ENCODE measurements around the gene CREB3L1.
"Not testable (repeated sequence)": the region's sequence is repeated elsewhere in the genome, so short reads cannot be mapped to it uniquely, and the experiment has no call there.

Gene CREB3L1

DNA sequence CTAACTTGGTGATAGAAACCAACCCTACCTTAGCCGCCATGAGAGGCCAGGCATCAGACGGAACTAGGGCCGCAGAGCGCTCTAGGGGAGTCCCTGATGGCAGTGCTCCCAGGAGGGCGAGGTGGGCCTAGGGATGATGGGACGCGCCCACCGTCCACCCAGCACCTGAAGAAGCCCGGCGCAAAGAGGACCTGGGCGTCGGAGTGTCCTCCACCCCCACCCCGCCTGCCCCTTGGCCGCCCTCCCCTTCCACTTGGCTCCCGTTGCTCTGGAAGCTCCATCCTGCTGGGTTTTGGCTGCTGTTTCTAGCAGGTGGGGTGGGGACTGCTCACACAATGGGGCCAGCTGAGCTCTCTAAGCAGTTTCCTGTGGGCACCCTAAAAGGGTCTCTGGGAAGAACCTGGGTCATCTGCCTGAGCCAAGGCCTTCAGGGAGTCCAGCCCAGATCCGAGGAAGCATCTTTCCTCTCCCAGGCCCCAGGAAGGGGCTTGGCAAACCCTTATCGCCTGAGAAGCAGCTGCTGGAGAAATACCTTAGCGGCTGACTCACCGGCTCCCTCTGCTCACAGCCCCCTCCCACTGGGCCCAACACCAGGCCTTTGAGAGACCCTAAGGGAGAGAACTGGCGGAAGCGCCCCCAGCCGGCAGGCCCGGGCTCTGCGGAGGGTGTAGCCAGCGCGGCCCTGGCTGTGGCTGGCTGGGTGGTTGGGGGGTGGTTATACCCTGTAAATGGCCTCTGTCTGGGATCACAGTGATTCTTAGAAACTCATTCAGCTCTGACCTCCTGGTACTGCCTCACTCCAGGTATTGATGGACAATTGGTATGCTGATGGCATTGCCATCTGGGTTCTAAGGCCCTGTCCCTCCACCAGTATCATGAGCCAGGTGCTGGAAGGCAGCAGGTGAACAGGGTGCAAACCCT is 19.3 kb downstream of the CREB3L1 start:
- DNase-seq = no peak

DNA sequence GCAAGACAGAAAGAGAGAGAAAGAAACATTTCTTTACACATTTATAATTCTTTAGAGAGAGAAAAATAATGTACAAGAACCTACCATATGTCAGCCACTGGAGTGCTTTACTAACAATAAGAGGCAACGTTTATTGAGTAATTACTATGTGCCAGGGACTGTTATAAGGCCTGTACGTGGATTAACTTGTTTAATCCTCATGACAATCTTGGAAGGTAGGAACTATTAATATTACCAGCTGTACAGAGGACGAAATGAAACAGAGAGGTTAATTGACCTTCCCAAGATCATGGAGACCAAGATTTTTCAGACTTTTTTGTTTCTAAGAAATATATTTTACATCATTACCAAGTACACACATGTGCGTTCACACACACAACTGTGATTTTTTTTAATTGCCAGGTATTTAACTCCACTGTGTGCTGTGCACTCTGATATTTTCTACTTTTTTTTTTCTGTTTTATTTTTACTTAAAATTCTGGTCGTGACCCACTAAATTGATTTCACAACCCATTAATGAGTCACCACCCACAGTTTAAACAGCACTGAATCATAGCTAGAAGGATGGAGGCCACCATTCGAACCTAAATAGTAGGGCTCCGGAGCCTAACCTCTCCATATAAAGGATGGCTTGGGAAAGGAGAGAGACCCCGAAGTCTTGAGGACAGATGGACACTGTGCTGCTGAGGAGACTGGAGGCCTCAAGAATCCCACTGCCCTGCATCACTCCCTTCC is 21.4 kb downstream of the CREB3L1 start:
- DNase-seq = no peak

DNA sequence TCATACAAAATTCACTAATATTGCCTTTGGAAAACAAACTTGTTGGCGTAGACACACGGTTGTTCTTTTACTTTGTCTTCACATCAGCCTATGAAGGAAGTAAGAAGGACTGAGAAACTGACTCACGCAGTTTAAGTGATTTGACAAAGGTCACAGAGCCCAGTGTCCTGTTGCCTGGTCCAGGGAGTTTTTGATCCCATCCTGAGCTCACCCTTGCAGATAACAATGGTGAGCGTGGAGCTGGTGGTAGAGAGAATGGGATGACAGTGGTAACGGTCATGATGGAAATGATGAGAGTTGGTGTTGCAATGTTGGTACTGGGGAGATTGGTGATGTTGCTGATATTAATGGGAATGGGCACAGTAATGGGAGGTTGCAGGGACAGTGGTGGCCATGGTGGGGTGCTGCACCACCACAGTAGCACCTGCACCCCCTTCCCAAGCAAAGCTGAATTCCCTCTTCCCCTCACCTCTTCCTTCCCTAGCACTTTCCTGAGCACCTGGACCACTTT is 22.0 kb downstream of the CREB3L1 start:
- no peak for DNase-seq

DNA sequence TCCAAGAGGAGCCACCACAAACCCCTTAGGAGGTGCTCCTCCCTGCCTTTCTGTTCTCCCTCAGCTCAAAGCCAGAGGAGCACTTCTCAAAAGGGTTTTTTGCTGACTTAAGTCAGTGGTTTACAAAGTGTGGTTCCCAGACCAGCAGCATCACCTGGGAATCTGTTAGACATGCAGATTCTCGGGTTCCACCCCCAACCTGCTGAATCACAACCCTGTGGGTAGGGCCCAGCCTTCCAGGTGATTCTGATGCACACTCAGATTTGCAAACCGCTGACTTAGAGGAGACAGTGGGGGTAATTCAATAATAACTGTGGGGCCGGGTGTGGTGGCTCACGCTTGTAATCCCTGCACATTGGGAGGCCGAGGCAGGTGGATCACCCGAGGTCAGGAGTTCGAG is 22.8 kb downstream of the CREB3L1 start:
- no peak for DNase-seq

DNA sequence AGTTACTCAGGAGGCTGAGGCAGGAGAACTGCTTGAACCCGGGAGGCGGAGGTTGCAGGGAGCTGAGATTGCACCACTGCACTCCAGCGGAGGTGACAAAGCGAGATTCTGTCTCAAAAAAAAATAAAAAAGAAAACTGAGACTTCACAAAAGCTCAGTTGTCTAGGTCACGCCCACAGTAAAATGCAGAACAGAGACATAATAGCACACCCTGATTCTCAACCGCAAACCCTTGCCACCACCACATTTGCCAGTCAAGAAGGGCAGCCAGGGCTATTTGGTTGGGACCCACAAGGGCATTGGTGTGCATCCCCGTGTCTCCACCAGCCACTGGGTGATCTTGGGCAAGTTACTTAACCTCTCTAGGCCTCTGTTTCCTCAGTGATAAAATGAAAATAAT is 25.4 kb downstream of the CREB3L1 start:
- no peak for DNase-seq

DNA sequence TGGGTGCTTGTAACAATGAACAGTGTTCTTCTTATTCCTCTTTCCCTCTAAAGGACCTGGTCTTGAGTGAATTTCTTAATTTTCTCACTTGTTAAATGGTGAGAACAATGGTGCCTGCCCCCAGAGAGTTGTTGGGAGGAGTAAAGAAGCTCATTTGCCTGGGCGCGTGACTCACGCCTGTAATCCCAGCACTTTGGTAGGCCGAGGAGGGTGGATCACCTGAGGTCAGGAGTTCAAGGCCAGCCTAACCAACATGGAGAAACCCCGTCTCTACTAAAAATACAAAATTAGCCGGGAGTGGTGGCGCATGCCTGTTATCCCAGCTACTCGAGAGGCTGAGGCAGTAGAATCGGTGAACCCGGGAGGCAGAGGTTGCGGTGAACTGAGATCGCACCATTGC is 26.6 kb downstream of the CREB3L1 start:
- DNase-seq = not testable (repeated sequence)

DNA sequence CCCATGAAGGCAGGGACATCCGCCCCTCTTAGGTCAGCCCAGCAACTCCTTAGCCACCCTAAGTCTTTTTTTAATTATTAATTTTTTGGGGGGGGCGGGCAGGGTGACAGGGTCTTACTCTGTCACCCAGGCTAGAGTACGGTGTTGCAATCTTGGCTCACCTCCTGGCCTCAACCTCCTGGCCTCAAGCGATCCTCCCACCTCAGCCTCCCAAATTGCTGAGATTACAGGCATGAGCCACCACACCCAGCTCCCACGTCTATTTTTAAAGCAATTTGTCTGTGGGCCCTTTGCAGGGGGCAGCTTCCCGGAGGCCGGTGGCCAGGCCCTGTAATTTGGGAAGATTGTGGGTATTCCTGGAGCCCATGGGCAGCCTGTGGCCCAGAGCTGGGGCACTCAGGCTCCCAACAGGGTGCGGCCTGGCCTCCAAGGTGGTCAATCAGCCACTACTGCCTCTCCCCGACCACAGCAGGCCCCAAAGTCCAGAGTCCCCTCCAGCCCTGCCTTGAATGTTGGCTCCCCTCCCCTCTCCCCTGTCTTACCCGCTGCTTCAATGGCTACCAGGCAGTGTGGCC is 27.2 kb downstream of the CREB3L1 start:
- no peak for DNase-seq

DNA sequence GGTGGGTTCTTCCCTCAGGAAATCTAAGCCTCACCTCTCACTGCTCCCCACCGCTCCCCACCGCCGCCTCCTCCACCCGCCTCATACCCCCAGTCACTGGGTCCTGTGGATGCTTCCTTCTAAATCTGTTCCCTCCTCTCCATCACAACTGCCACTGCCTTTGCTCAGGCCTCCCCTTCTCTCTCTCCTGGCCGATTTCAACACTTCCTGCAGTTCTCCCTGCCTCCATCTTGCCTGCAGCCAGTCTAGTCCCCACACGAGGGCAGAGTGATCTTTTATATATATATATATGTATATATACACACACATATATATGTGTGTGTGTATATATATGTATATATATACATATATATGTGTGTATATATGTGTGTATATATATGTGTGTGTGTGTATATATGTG is 27.8 kb downstream of the CREB3L1 start:
- DNase-seq = no peak

DNA sequence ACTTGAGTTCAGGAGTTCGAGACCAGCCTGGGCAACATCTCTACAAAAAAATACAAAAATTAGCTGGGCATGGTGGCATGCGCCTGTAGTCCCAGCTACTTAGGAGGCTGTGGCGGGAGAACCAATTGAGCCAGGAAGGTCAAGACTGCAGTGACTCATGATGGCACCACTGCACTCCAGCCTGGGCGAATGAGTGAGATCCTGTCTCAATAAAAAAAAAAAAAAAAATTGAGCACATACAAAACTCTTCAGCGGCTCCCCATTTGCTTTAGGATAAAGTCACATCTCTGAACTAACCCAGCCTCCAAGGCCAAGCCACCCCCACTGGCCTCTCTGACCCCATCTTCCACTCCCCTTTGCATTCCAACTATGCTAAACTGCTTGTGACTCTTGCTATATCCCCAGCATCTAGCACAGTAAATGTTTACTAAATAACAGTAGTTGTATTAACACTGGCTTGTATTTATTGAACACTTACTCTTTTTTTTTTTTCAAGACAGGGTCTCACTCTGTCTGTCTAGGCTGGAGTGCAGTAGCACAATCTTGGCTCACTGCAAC is 28.9 kb downstream of the CREB3L1 start:
- no peak for DNase-seq

DNA sequence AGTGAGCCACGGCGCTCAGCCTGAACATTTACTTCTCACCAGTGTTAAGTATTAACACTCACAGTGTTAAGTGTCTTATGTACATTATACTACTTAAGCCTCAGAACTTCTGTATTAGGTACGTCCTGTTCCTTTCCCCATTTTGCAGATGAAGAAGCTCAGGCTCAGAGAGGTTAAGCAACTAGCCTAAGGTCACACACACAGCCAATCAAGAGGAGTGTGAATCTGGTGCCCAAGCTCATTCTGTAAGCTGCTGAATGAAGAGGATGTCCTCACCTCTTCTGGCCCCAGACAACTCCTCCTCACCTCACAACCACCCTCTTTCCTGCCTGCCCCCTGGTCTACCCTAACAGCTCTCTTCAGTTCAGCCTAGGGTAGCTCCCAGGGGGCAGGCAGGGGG is 29.9 kb downstream of the CREB3L1 start:
- DNase-seq = no peak

DNA sequence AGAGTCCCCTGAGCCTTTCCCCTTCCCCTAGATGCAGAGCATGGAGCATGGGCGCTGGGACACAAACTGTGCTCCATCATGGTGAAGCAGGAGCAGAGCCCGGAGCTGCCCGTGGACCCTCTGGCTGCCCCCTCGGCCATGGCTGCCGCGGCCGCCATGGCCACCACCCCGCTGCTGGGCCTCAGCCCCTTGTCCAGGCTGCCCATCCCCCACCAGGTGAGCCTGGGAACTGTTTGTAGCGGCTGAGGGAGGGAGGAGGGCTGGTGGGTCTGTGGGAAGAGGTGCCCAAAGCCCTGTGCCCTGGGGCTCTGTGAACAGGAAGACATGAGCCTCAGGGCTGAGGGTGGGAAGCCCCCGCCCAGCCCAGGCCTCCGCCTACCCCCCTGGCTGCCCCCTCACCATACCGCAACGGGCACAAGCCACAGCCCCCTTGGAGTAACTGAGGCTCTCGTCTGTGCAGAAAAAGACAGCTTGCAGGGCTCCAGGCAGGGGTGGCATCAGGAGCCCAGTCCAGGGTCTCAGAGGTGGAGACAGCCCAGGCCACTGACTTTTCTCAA is 30.4 kb downstream of the CREB3L1 start:
- DNase-seq = no peak

DNA sequence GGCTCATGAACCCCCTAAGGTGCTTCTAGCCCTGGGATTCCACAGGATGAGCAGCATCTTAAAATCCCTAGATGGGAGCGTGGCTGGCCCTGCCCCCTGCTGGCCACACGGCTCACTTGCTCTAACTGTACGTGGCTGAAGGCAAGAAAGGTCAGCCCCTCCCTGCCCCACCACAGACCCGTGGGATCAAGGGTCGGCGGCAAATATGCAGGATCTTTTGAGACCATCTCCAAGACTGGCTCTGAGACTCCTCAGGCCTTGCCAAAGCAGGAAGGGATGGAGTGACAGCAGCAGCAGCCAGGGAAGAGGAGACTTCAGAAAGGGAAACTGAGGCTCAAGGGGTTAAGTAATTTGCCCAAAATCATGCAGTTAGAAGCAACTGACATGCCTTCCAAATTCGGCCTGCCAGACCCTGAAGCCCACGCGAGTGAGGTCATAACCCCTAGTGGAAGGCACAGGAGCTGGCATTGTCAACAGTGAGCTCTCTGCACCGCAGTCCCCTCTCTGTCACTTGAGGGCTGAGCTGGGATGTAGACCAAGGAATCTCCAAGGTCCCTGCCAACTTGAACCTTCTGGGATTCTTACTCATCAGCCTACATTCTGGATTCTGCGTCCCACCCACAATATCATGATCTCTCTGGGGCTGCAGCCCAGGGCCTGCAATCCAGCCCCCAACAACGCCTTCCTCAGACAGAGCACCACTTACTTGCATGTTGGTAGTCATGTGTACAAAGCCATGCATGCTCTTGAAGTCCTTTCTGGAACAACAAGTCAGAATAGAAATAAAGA is 31.4 kb downstream of the CREB3L1 start:
- DNase-seq = peak; percentile 50

DNA sequence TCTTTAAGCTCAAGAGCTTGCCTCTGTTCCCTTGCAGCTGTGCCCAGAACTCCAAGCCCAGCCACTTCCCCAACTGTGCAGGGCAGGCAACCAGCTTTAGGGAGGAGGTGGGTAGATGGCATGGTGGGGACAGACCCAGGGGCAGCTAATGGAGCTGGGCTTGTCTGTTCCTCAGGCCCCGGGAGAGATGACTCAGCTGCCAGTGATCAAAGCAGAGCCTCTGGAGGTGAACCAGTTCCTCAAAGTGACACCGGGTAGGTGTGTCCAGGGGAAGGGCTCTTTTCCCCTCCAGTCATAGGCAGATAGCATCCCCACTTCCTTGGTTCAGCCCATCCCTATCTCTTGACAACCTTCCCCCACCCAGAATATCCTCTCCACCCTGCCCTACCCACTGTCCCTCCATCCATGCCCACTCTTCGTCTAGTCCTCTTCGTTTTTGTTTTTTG is 32.4 kb downstream of the CREB3L1 start:
- DNase-seq = no peak

DNA sequence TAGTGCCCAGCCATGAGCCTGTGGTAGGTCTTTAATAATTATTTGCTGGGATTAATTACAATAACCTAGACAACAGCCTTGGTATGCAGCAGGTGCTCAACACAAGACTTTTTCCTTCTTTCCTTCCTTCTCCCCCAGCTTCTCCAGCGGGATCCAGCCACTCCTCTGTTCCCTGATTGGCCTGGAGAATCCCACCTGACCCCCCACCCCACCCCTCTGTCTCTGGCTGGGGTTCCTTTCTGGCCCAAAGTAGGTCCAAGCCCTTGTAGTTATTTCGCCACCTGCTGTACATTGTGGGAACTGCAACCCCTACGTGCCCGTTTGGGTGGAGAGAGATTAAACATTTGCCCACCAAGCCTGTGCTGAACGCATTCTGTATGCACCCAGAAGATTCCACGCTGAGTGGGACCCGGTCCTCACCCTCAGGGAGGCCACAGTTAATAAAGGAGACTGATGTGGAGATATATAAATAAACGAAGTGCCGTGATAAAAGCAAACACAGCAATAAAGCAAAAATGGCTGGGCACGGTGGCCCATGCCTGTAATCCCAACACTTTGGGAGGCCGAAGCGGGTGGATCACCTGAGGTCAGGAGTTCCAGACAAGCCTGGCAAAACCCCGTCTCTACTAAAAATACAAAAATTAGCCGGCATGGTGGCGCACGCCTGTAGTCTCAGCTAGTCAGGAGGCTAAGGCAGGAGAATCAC is 37.7 kb downstream of the CREB3L1 start:
- DNase-seq = peak; percentile 59

DNA sequence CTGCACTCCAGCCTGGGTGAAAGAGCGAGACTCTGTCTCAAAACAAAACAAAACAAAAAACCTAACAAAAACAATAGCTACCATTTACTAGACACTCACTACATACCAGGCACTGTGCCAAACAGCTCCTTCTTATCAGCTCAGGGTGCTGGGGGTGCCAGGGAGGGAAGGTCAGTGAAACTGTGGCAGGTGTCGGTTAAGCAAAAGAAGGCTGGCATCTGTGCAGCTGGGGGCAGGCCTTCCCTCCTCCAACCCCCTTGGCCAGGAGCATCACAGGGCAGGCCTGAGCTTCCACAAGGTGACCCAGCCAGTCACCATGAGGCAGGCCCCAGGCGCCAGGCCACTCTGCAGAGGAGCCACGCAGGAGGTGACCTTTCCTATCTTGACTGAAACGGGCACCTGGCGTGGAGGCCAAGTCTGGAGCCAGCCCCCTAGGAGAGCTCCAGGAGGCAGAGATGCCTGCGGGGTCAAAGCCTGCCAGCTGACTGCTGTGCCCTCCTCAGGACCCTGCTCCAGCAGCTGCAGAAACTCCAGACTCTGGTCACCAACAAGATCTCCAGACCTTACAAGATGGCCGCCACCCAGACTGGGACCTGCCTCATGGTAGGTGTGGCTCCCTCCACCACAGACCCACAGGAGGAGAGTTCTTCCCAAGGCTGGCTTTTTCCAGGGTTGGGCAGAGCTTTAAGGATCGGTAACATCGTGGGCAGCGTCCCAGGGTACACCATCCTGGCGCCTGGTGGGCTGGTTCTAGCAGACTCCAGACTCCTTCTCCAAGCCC is 38.5 kb downstream of the CREB3L1 start:
- DNase-seq = no peak

DNA sequence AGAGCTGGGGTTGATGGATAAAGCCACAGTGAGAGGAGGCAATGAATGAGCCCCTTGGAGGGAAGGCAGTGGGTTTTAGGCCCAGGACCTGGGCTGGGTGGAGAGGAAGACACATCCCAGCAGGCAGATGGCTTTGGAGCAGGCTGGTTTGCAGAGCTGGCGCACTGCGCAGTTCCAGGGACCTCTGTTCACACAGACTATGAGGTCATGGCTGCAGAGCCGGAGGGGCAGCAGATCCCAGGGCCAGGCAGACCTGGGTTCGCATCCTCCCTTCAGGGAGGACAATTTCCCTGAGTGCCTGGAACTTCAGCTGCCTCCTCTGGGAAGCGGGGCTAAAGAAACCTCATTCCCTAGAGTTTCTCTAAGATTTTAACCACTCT is 41.6 kb downstream of the CREB3L1 start:
- no peak for DNase-seq

DNA sequence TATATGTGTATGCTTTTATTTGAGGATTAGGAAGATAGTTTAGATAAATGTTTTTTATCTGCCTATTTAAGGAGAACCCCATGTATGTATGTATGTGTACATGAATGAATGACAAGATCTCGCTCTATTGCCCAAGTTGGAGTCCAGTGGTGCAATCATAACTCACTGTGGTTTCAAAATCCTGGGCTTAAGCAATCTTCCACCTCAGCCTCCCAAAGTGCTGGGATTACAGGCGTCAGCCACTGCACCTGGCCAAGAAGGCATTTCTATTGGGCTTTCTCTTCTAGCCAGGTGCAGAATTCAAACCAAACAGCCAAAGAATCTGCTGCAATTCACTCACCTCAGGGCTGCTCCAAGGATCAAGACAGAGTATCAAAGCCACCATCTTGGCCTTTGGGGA is 44.3 kb downstream of the CREB3L1 start:
- DNase-seq = no peak

DNA sequence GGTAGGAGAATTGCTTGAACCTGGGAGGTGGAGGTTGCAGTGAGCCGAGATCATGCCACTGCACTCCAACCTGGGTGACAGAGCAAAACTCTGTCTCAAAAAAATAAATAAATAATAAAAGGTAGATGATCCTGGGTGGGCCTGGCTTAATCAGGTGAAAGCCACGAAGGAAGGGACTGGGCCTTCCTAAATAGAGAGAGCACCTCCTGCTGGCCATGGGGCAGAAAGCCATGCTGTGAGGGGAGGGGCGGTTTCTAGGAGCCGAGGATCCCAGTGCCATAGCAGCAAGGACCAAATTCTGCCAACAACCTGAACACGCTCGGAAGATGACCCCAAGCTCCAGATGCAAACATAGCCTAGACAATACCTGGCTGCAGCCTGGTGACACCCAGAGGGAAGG is 45.3 kb downstream of the CREB3L1 start:
- DNase-seq = no peak

DNA sequence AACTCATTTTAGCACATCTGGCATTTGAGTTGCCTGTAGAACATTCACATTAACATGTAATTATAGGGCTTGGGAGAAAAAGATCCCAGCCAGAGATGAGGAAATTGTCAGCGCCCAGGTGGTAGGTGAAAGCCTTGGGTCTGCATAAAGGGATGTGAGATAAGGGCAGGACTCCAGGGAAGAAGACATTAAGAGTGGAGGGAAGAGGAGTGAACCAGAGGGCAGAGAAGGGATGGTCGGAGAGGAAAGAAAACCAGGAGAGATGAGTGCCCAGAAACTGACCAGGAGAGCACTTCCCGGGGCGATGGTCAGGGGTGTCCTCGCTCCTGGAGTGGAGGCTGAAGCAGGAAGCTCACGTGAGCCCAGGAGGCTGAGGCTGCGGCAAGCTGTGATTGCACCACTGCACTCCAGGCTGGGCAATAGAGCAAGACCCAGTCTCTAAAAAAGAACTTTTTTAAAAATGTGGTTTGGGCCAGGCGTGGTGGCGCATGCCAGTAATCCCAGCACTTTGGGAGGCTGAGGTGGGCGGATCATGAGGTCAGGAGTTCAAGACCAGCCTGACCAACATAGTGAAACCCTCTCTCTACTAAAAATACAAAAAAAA is 49.5 kb downstream of the CREB3L1 start:
- no peak for DNase-seq

DNA sequence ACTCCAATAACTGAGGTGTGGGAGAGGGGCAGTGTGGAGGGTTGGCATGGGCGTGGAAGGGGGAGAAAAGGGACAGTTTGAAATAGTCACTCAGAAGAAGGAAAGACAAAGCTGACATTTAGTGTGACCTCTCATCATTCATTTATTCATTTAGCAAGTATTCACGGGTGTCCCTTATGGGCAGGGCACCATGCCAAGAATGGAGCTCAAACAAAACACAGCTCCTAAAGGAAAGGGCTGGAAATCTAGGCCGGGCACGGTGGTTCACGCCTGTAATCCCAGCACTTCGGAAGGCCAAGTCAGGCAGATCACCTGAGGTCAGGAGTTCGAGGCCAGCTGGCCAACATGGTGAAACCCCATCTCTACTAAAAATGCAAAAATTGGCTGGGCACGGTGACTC is 50.4 kb downstream of the CREB3L1 start:
- no peak for DNase-seq

All from central memory CD4-positive, alpha-beta T cell (primary cell).